Adrenal gland (tissue), 5 donors: ENCODE results near the gene ABCD4.

Experiments
- CTCF ChIP-seq, 6 experiments: fragments of 450-650 bp in 4 of 6; fragments of 200-600 bp in 2 of 6; sonication (generic) in 1 of 6; IDR thresholded peaks; 1 replicate in 5 of 6; 2 replicates in 1 of 6; pipeline versions ENCODE4 v1.5.1 to v1.8.0; 2016 to 2021; ENCODE audit warnings: antibody characterized with exemption in 6 of 6, mild to moderate bottlenecking in 2 of 6, moderate library complexity in 1 of 6
- POLR2A ChIP-seq, 2 donors: fragments of 450-650 bp; IDR thresholded peaks; one replicate each; pipeline ENCODE4 v1.6.1; 2017; ENCODE audit warnings: antibody characterized with exemption in 2 of 2, mild to moderate bottlenecking in 2 of 2, moderate library complexity in 1 of 2
- donor health status: DM: no; HTN: no; CAD: no.

GRCh38 chr14:74257941-74258763, 44.6 kb downstream of the ABCD4 start:
- TF ChIP-seq CTCF (IDR thresholded peaks at IDR 0.05) (peak in 1 of 6 experiments; percentile 1), POLR2A (IDR thresholded peaks at IDR 0.05) (no peak)
